ENCODE results near the gene H2BK1.
A peak's percentile ranks its signal among the peaks of the same experiment; 100 is the strongest.

The H2BK1 gene

GRCh38 chr7:151210087-151210854, at the start of gene H2BK1:
TSS of gene H2BK1 (minus strand) at chr7:151210488. CDS start at chr7:151210318, 170 bp downstream.
- Histone ChIP-seq H3K4me3 (ENCODE audit: low read length) (no peak within 1 kb of the TSS), H3K36me3 (ENCODE audit: control insufficient read depth, insufficient read depth, low read length) (no peaks in the 10 kb centered on the region), H3K27me3 (ENCODE audit: control insufficient read depth, insufficient read depth, low read length) (peaks cover 2% of the 10 kb centered on the region), H3K9ac (ENCODE audit: low read length) (no peak within 1 kb of the TSS), H3K4me1 (ENCODE audit: control insufficient read depth, insufficient read depth, low read length) (no peaks in the 10 kb centered on the region), H3K9me3 (ENCODE audit: control insufficient read depth, low read length) (no peaks in the 10 kb centered on the region)

GRCh38 chr7:151257990-151258389, 47.7 kb upstream of the H2BK1 start:
- H3K27me3 ChIP-seq (ENCODE audit: control insufficient read depth, insufficient read depth, low read length), result peaks cover 44% of the 10 kb centered on the region
- no peaks in the 10 kb centered on the region for H3K36me3 ChIP-seq (ENCODE audit: control insufficient read depth, insufficient read depth, low read length)
- H3K9ac ChIP-seq (ENCODE audit: low read length), result no peak overlapping the region
- H3K4me1 ChIP-seq (ENCODE audit: control insufficient read depth, insufficient read depth, low read length), result no peaks in the 10 kb centered on the region
- H3K9me3 ChIP-seq (ENCODE audit: control insufficient read depth, low read length), result no peaks in the 10 kb centered on the region
- no peak overlapping the region for H3K4me3 ChIP-seq (ENCODE audit: low read length)

GRCh38 chr7:151256410-151257045, 46.2 kb upstream of the H2BK1 start:
- H3K4me1 ChIP-seq (ENCODE audit: control insufficient read depth, insufficient read depth, low read length), result peaks cover under 1% of the 10 kb centered on the region
- no peak overlapping the region for H3K4me3 ChIP-seq (ENCODE audit: low read length)
- H3K9me3 ChIP-seq (ENCODE audit: control insufficient read depth, low read length), result no peaks in the 10 kb centered on the region
- H3K36me3 ChIP-seq (ENCODE audit: control insufficient read depth, insufficient read depth, low read length), result no peaks in the 10 kb centered on the region
- H3K9ac ChIP-seq (ENCODE audit: low read length), result no peak overlapping the region
- H3K27me3 ChIP-seq (ENCODE audit: control insufficient read depth, insufficient read depth, low read length), result peaks cover 52% of the 10 kb centered on the region

DNA sequence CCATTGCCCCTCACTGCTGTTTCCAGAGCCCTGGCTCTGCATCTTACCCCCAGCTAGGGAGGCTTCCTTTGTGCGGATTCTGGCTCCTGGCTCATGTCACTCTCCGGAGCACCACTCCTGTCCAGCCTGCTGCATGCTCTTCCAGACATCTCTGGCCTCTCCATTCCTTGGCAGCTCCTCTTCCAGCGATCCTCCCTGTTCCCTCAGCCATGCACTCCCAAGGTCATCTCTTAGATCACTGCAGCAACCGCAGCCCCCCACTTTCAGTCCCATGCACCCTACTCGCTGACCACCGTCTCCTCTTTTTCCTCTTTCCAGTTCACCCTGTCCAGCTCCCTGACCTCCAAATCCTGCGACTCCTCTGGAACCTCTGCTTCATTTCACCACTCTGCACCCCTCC, 45.1 kb upstream of the H2BK1 start:
- H3K36me3 ChIP-seq (ENCODE audit: control insufficient read depth, insufficient read depth, low read length), result no peaks in the 10 kb centered on the region
- H3K4me3 ChIP-seq (ENCODE audit: low read length), result no peak overlapping the region
- H3K9ac ChIP-seq (ENCODE audit: low read length), result no peak overlapping the region
- peaks cover 55% of the 10 kb centered on the region for H3K27me3 ChIP-seq (ENCODE audit: control insufficient read depth, insufficient read depth, low read length)
- H3K4me1 ChIP-seq (ENCODE audit: control insufficient read depth, insufficient read depth, low read length), result peaks cover 12% of the 10 kb centered on the region
- H3K9me3 ChIP-seq (ENCODE audit: control insufficient read depth, low read length), result no peaks in the 10 kb centered on the region

GRCh38 chr7:151254851-151255250, 44.6 kb upstream of the H2BK1 start:
- H3K9ac ChIP-seq (ENCODE audit: low read length), result no peak overlapping the region
- no peaks in the 10 kb centered on the region for H3K36me3 ChIP-seq (ENCODE audit: control insufficient read depth, insufficient read depth, low read length)
- peaks cover 17% of the 10 kb centered on the region for H3K4me1 ChIP-seq (ENCODE audit: control insufficient read depth, insufficient read depth, low read length)
- no peak overlapping the region for H3K4me3 ChIP-seq (ENCODE audit: low read length)
- no peaks in the 10 kb centered on the region for H3K9me3 ChIP-seq (ENCODE audit: control insufficient read depth, low read length)
- peaks cover 60% of the 10 kb centered on the region for H3K27me3 ChIP-seq (ENCODE audit: control insufficient read depth, insufficient read depth, low read length)

- Histone ChIP-seq H3K9ac (ENCODE audit: low read length) (no peak overlapping the region), H3K27me3 (ENCODE audit: control insufficient read depth, insufficient read depth, low read length) (peaks cover 63% of the 10 kb centered on the region)
These were observed 44.0 kb upstream of the H2BK1 start for GRCh38 chr7:151254316-151254715.

GRCh38 chr7:151252961-151253711, 42.8 kb upstream of the H2BK1 start:
- Histone ChIP-seq H3K9ac (ENCODE audit: low read length) (no peak overlapping the region), H3K4me3 (ENCODE audit: low read length) (no peak overlapping the region)

More at GRCh38 chr7:151254316-151254715, 44.0 kb upstream of the H2BK1 start:
- Histone ChIP-seq H3K4me1 (ENCODE audit: control insufficient read depth, insufficient read depth, low read length) (peaks cover 23% of the 10 kb centered on the region), H3K9me3 (ENCODE audit: control insufficient read depth, low read length) (no peaks in the 10 kb centered on the region), H3K4me3 (ENCODE audit: low read length) (no peak overlapping the region), H3K36me3 (ENCODE audit: control insufficient read depth, insufficient read depth, low read length) (no peaks in the 10 kb centered on the region)

DNA sequence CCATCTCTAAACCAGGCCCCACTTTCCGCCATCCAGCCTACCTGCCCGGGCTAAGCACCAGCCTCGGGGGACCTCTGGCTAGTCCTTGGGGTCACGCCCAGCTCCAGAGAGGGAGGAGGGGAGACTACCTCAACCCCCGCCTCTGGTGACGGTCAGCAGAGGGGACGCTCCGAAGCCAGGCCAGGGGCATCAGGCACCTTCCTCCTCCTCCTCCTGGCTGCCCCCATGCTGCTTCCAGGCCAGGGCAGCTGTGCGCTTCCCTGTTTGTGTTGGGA, 42.2 kb upstream of the H2BK1 start:
- Histone ChIP-seq H3K9me3 (ENCODE audit: control insufficient read depth, low read length) (no peaks in the 10 kb centered on the region), H3K4me1 (ENCODE audit: control insufficient read depth, insufficient read depth, low read length) (peaks cover 35% of the 10 kb centered on the region), H3K36me3 (ENCODE audit: control insufficient read depth, insufficient read depth, low read length) (no peaks in the 10 kb centered on the region), H3K9ac (ENCODE audit: low read length) (peak overlapping the region; percentile 65), H3K27me3 (ENCODE audit: control insufficient read depth, insufficient read depth, low read length) (peaks cover 66% of the 10 kb centered on the region), H3K4me3 (ENCODE audit: low read length) (no peak overlapping the region)

More at GRCh38 chr7:151252961-151253711, 42.8 kb upstream of the H2BK1 start:
- Histone ChIP-seq H3K27me3 (ENCODE audit: control insufficient read depth, insufficient read depth, low read length) (peaks cover 65% of the 10 kb centered on the region), H3K4me1 (ENCODE audit: control insufficient read depth, insufficient read depth, low read length) (peaks cover 31% of the 10 kb centered on the region), H3K36me3 (ENCODE audit: control insufficient read depth, insufficient read depth, low read length) (no peaks in the 10 kb centered on the region), H3K9me3 (ENCODE audit: control insufficient read depth, low read length) (no peaks in the 10 kb centered on the region)

GRCh38 chr7:151251689-151252560, 41.6 kb upstream of the H2BK1 start:
- Histone ChIP-seq H3K4me3 (ENCODE audit: low read length) (no peak overlapping the region), H3K9me3 (ENCODE audit: control insufficient read depth, low read length) (no peaks in the 10 kb centered on the region), H3K9ac (ENCODE audit: low read length) (peak overlapping the region; percentile 65), H3K27me3 (ENCODE audit: control insufficient read depth, insufficient read depth, low read length) (peaks cover 68% of the 10 kb centered on the region), H3K4me1 (ENCODE audit: control insufficient read depth, insufficient read depth, low read length) (peaks cover 38% of the 10 kb centered on the region), H3K36me3 (ENCODE audit: control insufficient read depth, insufficient read depth, low read length) (no peaks in the 10 kb centered on the region)

- Histone ChIP-seq H3K4me1 (ENCODE audit: control insufficient read depth, insufficient read depth, low read length) (peaks cover 38% of the 10 kb centered on the region), H3K36me3 (ENCODE audit: control insufficient read depth, insufficient read depth, low read length) (no peaks in the 10 kb centered on the region), H3K9me3 (ENCODE audit: control insufficient read depth, low read length) (no peaks in the 10 kb centered on the region), H3K27me3 (ENCODE audit: control insufficient read depth, insufficient read depth, low read length) (peaks cover 69% of the 10 kb centered on the region), H3K9ac (ENCODE audit: low read length) (no peak overlapping the region), H3K4me3 (ENCODE audit: low read length) (no peak overlapping the region)
These were observed 41.0 kb upstream of the H2BK1 start for GRCh38 chr7:151251328-151251688.

DNA sequence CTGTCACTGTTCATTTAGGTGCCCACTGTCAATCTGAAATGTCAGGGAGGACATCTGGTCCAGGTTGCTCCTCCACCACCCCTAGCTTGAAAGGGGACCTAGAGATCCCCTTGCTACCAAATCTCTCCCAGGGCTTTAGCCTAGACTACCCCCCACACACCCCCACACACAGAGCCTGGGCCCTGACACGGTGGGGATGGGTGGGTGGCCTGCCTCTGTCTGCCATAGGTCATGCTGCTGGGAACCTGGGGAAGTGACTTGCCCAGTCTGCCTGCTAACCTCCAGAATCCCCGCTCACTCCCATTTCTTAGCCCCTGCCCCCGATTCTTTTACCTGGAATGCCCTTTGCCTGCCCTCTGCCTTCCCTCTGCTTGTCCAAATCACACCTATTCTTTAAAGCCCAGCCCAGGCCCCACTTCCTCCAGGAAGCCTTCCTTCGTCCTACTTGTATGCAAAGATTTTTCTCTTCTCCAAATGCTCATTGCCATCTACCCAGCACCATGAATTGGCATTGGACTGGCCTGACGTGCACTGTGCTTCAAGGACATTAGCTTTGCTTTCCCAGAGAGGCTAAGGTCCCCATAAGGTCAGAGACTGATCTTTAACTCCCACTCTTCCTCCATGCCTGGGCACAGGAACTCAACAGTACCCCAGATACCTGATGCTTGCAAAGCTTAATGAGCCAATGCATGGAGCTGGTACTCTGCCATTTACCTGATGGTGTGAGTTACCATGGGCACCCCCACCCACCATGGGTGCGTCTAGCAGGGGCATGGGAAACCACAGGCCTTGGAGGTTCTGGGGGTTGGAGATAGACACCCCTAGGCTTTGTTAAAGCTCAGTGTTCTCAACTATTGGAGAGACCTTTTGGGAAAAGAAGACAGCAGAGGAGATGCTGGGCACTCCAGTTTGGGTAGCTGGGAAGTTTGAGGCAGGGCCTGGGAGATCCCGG, 40.2 kb upstream of the H2BK1 start:
- H3K4me3 ChIP-seq (ENCODE audit: low read length), result no peak overlapping the region
- no peaks in the 10 kb centered on the region for H3K9me3 ChIP-seq (ENCODE audit: control insufficient read depth, low read length)
- peaks cover 76% of the 10 kb centered on the region for H3K27me3 ChIP-seq (ENCODE audit: control insufficient read depth, insufficient read depth, low read length)
- no peak overlapping the region for H3K9ac ChIP-seq (ENCODE audit: low read length)
- no peaks in the 10 kb centered on the region for H3K36me3 ChIP-seq (ENCODE audit: control insufficient read depth, insufficient read depth, low read length)
- H3K4me1 ChIP-seq (ENCODE audit: control insufficient read depth, insufficient read depth, low read length), result peaks cover 38% of the 10 kb centered on the region
